HEK293T (cell line): Measurements from ENCODE around the gene HSPA9.

Experiments
- ARNT ChIP-seq: fragments of 450-650 bp; IDR thresholded peaks from 2 replicates; pipeline ENCODE4 v1.6.1; 2017; ENCODE audit warnings: mild to moderate bottlenecking
- BHLHE40 ChIP-seq: fragments of 450-650 bp; IDR thresholded peaks from 2 replicates; pipeline ENCODE4 v1.6.1; 2016; ENCODE audit warnings: mild to moderate bottlenecking, moderate library complexity, borderline replicate concordance
- CTBP1 ChIP-seq: fragments of 450-650 bp; IDR thresholded peaks from 2 replicates; pipeline ENCODE4 v1.6.1; 2016; ENCODE audit warnings: borderline replicate concordance
- ELF4 ChIP-seq: fragments of 450-650 bp; IDR thresholded peaks from 2 replicates; pipeline ENCODE4 v1.6.1; 2017; ENCODE audit warnings: antibody characterized with exemption
- FOXA1 ChIP-seq: fragments of 450-650 bp; IDR thresholded peaks from 2 replicates; pipeline ENCODE4 v1.6.1; 2016; ENCODE audit warnings: mild to moderate bottlenecking
- FOXK2 ChIP-seq: fragments of 450-650 bp; IDR thresholded peaks from 2 replicates; pipeline ENCODE4 v1.6.1; 2016; ENCODE audit warnings: mild to moderate bottlenecking
- FOXM1 ChIP-seq: fragments of 450-650 bp; IDR thresholded peaks from 2 replicates; pipeline ENCODE4 v1.6.1; 2017; ENCODE audit warnings: mild to moderate bottlenecking, borderline replicate concordance
- L3MBTL2 ChIP-seq: fragments of 450-650 bp; conservative IDR thresholded peaks from 2 replicates; pipeline ENCODE4 v1.6.1; 2016; ENCODE audit warnings: mild to moderate bottlenecking
- LEF1 ChIP-seq: fragments of 450-650 bp; IDR thresholded peaks from 2 replicates; pipeline ENCODE4 v1.6.1; 2017; ENCODE audit warnings: mild to moderate bottlenecking, borderline replicate concordance
- NFRKB ChIP-seq: fragments of 450-650 bp; IDR thresholded peaks from 2 replicates; pipeline ENCODE4 v1.6.1; 2016; ENCODE audit warnings: mild to moderate bottlenecking, moderate library complexity
- PKNOX1 ChIP-seq: fragments of 450-650 bp; IDR thresholded peaks from 2 replicates; pipeline ENCODE4 v1.6.1; 2016
- SP1 ChIP-seq: fragments of 450-650 bp; IDR thresholded peaks from 2 replicates; pipeline ENCODE4 v1.6.1; 2017
- SUZ12 ChIP-seq: fragments of 450-650 bp; IDR thresholded peaks from 2 replicates; pipeline ENCODE4 v1.6.1; 2016; ENCODE audit warnings: mild to moderate bottlenecking
- TARDBP ChIP-seq: fragments of 450-650 bp; IDR thresholded peaks from 2 replicates; pipeline ENCODE4 v1.6.1; 2016

GRCh38 chr5:138582959-138583358 is 7.8 kb upstream of the HSPA9 start:
- TF ChIP-seq SP1 (no peak), BHLHE40 (no peak), FOXK2 (no peak), NFRKB (no peak), ARNT (no peak), CTBP1 (no peak), ELF4 (no peak), TARDBP (no peak), L3MBTL2 (no peak), LEF1 (no peak), FOXA1 (no peak), SUZ12 (no peak), PKNOX1 (no peak), FOXM1 (no peak)
